Erythroblast (primary cell): ENCODE data around the gene NPNT.

Experiments
- GATA1 ChIP-seq: IDR thresholded peaks from 2 replicates; pipeline ENCODE4 v1.6.1; 2011; ENCODE audit warnings: low read depth, mild to moderate bottlenecking, control low read depth, low read length, moderate library complexity
- POLR2A ChIP-seq: IDR thresholded peaks from 2 replicates; pipeline ENCODE4 v1.6.1; 2011; ENCODE audit warnings: mild to moderate bottlenecking, low read length

DNA sequence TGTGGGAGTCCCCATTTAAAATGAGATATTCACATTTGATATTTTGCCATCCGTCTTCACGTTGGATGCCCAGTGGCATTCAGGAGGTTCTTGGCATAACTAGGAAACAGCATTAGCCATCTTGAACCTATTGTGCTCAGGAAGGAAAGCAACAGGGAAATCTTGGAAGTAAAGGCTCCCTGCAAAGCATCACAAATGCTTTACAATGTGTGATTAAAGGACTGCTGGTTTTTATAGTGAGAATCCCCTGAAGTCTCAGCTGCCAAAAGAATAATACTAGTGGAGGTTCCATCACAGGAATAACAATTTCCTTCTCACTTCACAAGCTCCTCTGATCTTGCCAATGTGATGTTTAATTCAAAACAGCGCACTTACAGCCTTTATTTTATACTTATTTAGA, 49.7 kb upstream of the NPNT start:
- TF ChIP-seq POLR2A (no peak), GATA1 (no peak)
